Measurements from ENCODE around the gene SHISA6.

SHISA6 gene

DNA sequence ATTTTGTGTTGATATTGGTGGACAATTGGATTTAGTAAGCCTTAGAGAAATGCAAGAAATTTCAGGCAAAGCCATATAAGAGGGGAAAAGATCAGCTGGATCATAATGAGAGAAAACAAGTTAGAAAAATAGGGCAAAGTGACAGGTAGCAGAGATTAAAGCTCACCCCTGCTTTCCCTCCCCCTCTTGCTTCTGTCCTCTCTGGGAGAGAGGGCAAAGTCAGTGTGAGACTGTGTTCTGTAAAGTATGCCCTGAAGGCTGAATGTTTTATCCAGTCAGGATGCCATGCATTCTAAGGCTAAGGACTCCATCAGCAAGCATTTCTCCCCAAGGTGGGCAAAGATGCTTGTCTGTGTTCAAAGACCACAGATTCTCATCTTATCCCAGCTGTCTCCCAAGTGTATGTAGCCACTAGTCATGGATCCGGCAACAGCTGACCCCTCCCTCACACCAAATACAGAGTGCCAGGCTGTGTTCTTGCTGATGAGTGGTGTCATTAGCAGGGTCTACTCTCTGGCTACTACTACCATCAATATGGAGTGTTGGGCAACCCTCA, 221.1 kb downstream of the SHISA6 start:
- Histone ChIP-seq H3K4ac (ENCODE audit: low read depth, low read length) (no peak overlapping the region), H2BK12ac (ENCODE audit: low read length) (no peak overlapping the region), H3K9me3 (ENCODE audit: insufficient read depth, low read depth, low read length) (no peaks in the 10 kb centered on the region), H2AFZ (ENCODE audit: insufficient read depth, low read length, poor library complexity) (no peak overlapping the region), H3K4me3 (ENCODE audit: low read depth, low read length) (no peak overlapping the region), H2BK120ac (ENCODE audit: insufficient read depth, low read length, poor library complexity) (no peak overlapping the region), H3K4me1 (ENCODE audit: control insufficient read depth in 1 of 2, insufficient read depth in 2 of 2, low read length in 2 of 2) (peaks cover 0 to 3% of the 10 kb centered on the region in 2 experiments), H3K79me1 (ENCODE audit: low read length) (no peaks in the 10 kb centered on the region), H3K18ac (ENCODE audit: low read length) (no peak overlapping the region), H2AK5ac (ENCODE audit: low read length) (no peak overlapping the region), H3K36me3 (ENCODE audit: control insufficient read depth in 1 of 2, insufficient read depth in 2 of 2, low read length in 2 of 2) (no peaks in the 10 kb centered on the region), H3K79me2 (ENCODE audit: control insufficient read depth, insufficient read depth, low read length, poor library complexity) (no peaks in the 10 kb centered on the region), H3K27me3 (ENCODE audit: insufficient read depth, low read length) (no peaks in the 10 kb centered on the region), H2BK5ac (ENCODE audit: low read depth, low read length, poor library complexity) (no peak overlapping the region), H4K8ac (ENCODE audit: low read depth, low read length) (no peak overlapping the region), H3K27ac (ENCODE audit: low read depth, low read length) (no peak overlapping the region), H3K23ac (ENCODE audit: low read length) (no peak overlapping the region), H4K91ac (ENCODE audit: low read depth, low read length) (no peak overlapping the region), H3K4me2 (ENCODE audit: low read length) (no peak overlapping the region), H3K9ac (ENCODE audit: low read length) (no peak overlapping the region), H4K12ac (ENCODE audit: low read depth, low read length) (no peak overlapping the region), H3K14ac (ENCODE audit: low read length) (no peak overlapping the region)
- WGBS (ENCODE audit: extremely low coverage, insufficient coverage, insufficient read length): no CpG with 5 or more reads among the region's 1 CpG
- DNase-seq: no peak

DNA sequence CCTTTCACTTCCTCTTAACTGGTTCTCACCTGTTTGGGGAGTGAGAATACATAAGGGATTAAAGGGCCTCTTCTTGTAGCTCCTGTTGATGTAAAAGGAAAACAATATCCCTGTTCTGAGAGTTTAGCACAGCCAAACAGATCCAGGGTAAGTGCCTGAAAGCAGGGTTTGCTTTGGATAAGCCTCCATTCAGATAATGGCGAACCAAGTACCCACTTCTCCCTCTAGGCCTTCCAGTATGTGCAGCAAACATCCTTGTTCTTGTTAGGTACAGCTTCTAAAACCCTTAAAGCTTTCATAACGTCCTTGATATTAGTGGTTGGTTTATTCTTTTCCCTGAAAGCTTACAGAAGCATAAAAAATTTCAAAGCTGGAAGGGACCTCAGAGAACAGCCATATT, 226.6 kb downstream of the SHISA6 start:
- no peak overlapping the region for H2BK5ac ChIP-seq (ENCODE audit: low read depth, low read length, poor library complexity)
- no peaks in the 10 kb centered on the region for H3K36me3 ChIP-seq (ENCODE audit: control insufficient read depth in 1 of 2, insufficient read depth in 2 of 2, low read length in 2 of 2)
- no peaks in the 10 kb centered on the region for H3K79me2 ChIP-seq (ENCODE audit: control insufficient read depth, insufficient read depth, low read length, poor library complexity)
- H3K4me2 ChIP-seq (ENCODE audit: low read length): no peak overlapping the region
- no peak overlapping the region for H3K27ac ChIP-seq (ENCODE audit: low read depth, low read length)
- no peaks in the 10 kb centered on the region for H3K4me1 ChIP-seq (ENCODE audit: control insufficient read depth in 1 of 2, insufficient read depth in 2 of 2, low read length in 2 of 2)
- no peak overlapping the region for H2AFZ ChIP-seq (ENCODE audit: insufficient read depth, low read length, poor library complexity)
- no peak overlapping the region for H2AK5ac ChIP-seq (ENCODE audit: low read length)
- no peaks in the 10 kb centered on the region for H3K9me3 ChIP-seq (ENCODE audit: insufficient read depth, low read depth, low read length)
- H3K23ac ChIP-seq (ENCODE audit: low read length): no peak overlapping the region
- H3K27me3 ChIP-seq (ENCODE audit: insufficient read depth, low read length): no peaks in the 10 kb centered on the region
- no peak for DNase-seq
- no peak overlapping the region for H2BK12ac ChIP-seq (ENCODE audit: low read length)
- no peak overlapping the region for H3K9ac ChIP-seq (ENCODE audit: low read length)
- H3K14ac ChIP-seq (ENCODE audit: low read length): no peak overlapping the region
- H3K18ac ChIP-seq (ENCODE audit: low read length): no peak overlapping the region
- WGBS (ENCODE audit: extremely low coverage, insufficient coverage, insufficient read length): no CpG with 5 or more reads among the region's 2 CpGs
- H3K4me3 ChIP-seq (ENCODE audit: low read depth, low read length): no peak overlapping the region
- H4K8ac ChIP-seq (ENCODE audit: low read depth, low read length): no peak overlapping the region
- H4K91ac ChIP-seq (ENCODE audit: low read depth, low read length): no peak overlapping the region
- no peak overlapping the region for H4K12ac ChIP-seq (ENCODE audit: low read depth, low read length)
- no peak overlapping the region for H3K4ac ChIP-seq (ENCODE audit: low read depth, low read length)
- no peak overlapping the region for H2BK120ac ChIP-seq (ENCODE audit: insufficient read depth, low read length, poor library complexity)
- no peaks in the 10 kb centered on the region for H3K79me1 ChIP-seq (ENCODE audit: low read length)

DNA sequence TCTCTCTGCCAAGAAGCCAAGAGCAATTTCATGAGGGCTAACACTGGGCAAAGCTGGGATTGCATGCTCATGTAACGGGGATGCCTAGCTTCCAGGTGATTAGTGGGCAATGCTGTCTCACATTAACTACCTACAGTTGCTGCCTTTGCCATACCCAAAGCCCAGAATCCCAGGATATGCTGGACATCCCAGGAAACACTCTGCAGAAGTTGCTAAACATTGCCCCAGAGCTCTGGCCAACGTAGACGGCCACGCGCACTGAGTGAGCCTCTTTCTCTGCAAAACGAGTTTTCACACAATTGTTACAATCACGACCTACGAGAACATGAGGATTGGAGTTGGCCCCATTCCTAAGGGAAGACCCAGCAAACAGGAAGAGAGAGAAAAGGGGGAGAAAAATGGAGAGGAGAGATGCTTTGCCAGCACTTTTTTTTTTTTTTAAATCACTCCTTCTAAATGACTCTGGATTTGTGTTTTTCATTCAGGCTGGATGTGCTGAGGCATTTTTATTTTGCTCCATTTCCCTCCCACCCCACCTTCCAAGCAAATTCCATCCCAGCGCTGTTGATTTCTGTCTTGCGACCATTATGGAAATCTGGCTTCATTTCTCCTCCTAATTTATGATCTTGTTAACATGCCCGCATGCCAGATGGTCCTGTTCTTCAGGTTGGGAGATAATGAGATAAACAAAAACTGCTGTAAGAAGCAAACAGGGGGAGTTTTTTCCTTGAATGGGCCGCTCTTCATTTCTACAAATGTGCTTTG, 244.5 kb downstream of the SHISA6 start:
- Histone ChIP-seq H3K79me2 (ENCODE audit: control insufficient read depth, insufficient read depth, low read length, poor library complexity) (no peaks in the 10 kb centered on the region), H3K27ac (ENCODE audit: low read depth, low read length) (no peak overlapping the region), H3K4ac (ENCODE audit: low read depth, low read length) (no peak overlapping the region), H3K36me3 (ENCODE audit: control insufficient read depth in 1 of 2, insufficient read depth in 2 of 2, low read length in 2 of 2) (no peaks in the 10 kb centered on the region), H2AK5ac (ENCODE audit: low read length) (no peak overlapping the region), H4K91ac (ENCODE audit: low read depth, low read length) (no peak overlapping the region), H3K4me3 (ENCODE audit: low read depth, low read length) (no peak overlapping the region), H2BK5ac (ENCODE audit: low read depth, low read length, poor library complexity) (no peak overlapping the region), H4K8ac (ENCODE audit: low read depth, low read length) (no peak overlapping the region), H2AFZ (ENCODE audit: insufficient read depth, low read length, poor library complexity) (no peak overlapping the region), H3K23ac (ENCODE audit: low read length) (no peak overlapping the region), H3K27me3 (ENCODE audit: insufficient read depth, low read length) (no peaks in the 10 kb centered on the region), H4K12ac (ENCODE audit: low read depth, low read length) (no peak overlapping the region), H3K14ac (ENCODE audit: low read length) (no peak overlapping the region), H3K18ac (ENCODE audit: low read length) (no peak overlapping the region), H3K4me1 (ENCODE audit: control insufficient read depth in 1 of 2, insufficient read depth in 2 of 2, low read length in 2 of 2) (peaks cover 0 to 3% of the 10 kb centered on the region in 2 experiments), H2BK12ac (ENCODE audit: low read length) (no peak overlapping the region), H3K9ac (ENCODE audit: low read length) (no peak overlapping the region), H3K9me3 (ENCODE audit: insufficient read depth, low read depth, low read length) (no peaks in the 10 kb centered on the region), H3K79me1 (ENCODE audit: low read length) (no peaks in the 10 kb centered on the region), H2BK120ac (ENCODE audit: insufficient read depth, low read length, poor library complexity) (no peak overlapping the region), H3K4me2 (ENCODE audit: low read length) (no peak overlapping the region)
- WGBS (ENCODE audit: extremely low coverage, insufficient coverage, insufficient read length): no CpG with 5 or more reads among the region's 12 CpGs
- DNase-seq: peak in 1 of 2 donors; percentile 13

GRCh38 chr17:11486101-11486867, 245.3 kb downstream of the SHISA6 start:
- no peak overlapping the region for H3K27ac ChIP-seq (ENCODE audit: low read depth, low read length)
- no peak overlapping the region for H2BK5ac ChIP-seq (ENCODE audit: low read depth, low read length, poor library complexity)
- H3K18ac ChIP-seq (ENCODE audit: low read length): no peak overlapping the region
- no peaks in the 10 kb centered on the region for H3K9me3 ChIP-seq (ENCODE audit: insufficient read depth, low read depth, low read length)
- no peaks in the 10 kb centered on the region for H3K79me1 ChIP-seq (ENCODE audit: low read length)
- H3K27me3 ChIP-seq (ENCODE audit: insufficient read depth, low read length): no peaks in the 10 kb centered on the region
- no peak overlapping the region for H3K23ac ChIP-seq (ENCODE audit: low read length)
- H3K9ac ChIP-seq (ENCODE audit: low read length): no peak overlapping the region
- no peak overlapping the region for H3K4me3 ChIP-seq (ENCODE audit: low read depth, low read length)
- H4K8ac ChIP-seq (ENCODE audit: low read depth, low read length): no peak overlapping the region
- no peak overlapping the region for H3K4ac ChIP-seq (ENCODE audit: low read depth, low read length)
- no peak overlapping the region for H3K4me2 ChIP-seq (ENCODE audit: low read length)
- no peak overlapping the region for H4K91ac ChIP-seq (ENCODE audit: low read depth, low read length)
- no peaks in the 10 kb centered on the region for H3K36me3 ChIP-seq (ENCODE audit: control insufficient read depth in 1 of 2, insufficient read depth in 2 of 2, low read length in 2 of 2)
- no peak for DNase-seq
- H2BK120ac ChIP-seq (ENCODE audit: insufficient read depth, low read length, poor library complexity): no peak overlapping the region
- no peak overlapping the region for H2BK12ac ChIP-seq (ENCODE audit: low read length)
- no peak overlapping the region for H2AFZ ChIP-seq (ENCODE audit: insufficient read depth, low read length, poor library complexity)
- peaks cover 0 to 3% of the 10 kb centered on the region in 2 experiments for H3K4me1 ChIP-seq (ENCODE audit: control insufficient read depth in 1 of 2, insufficient read depth in 2 of 2, low read length in 2 of 2)
- no peak overlapping the region for H2AK5ac ChIP-seq (ENCODE audit: low read length)
- no peak overlapping the region for H3K14ac ChIP-seq (ENCODE audit: low read length)
- no CpG with 5 or more reads among the region's 12 CpGs for WGBS (ENCODE audit: extremely low coverage, insufficient coverage, insufficient read length)
- no peak overlapping the region for H4K12ac ChIP-seq (ENCODE audit: low read depth, low read length)
- H3K79me2 ChIP-seq (ENCODE audit: control insufficient read depth, insufficient read depth, low read length, poor library complexity): no peaks in the 10 kb centered on the region

Measured in trophoblast cell (in vitro differentiated cells and primary cell).